Transverse colon (tissue), 4 donors: ENCODE results near the gene LRRC7.

Experiments used
- CTCF ChIP-seq, 5 experiments: fragments of 200-600 bp in 3 of 5; fragments of 450-650 bp in 2 of 5; sonication (generic) in 3 of 5; IDR thresholded peaks; 1 replicate in 2 of 5; 2 replicates in 3 of 5; pipeline ENCODE4 v1.5.1; 2016 to 2017; ENCODE audit warnings: antibody characterized with exemption in 5 of 5, inconsistent platforms in 3 of 5, mild to moderate bottlenecking in 2 of 5, moderate library complexity in 1 of 5
- POLR2A ChIP-seq: fragments of 450-650 bp; IDR thresholded peaks from one replicate; pipeline ENCODE4 v1.6.1; 2016; ENCODE audit warnings: antibody characterized with exemption, mild to moderate bottlenecking, moderate library complexity
- POLR2AphosphoS5 ChIP-seq, 3 donors: sonication (generic); formaldehyde crosslinking; IDR thresholded peaks; one replicate each; pipeline ENCODE4 v1.6.1; 2016; ENCODE audit warnings: antibody characterized with exemption in 3 of 3

GRCh38 chr1:70025052-70025451 lies 457.3 kb downstream of the LRRC7 start:
- TF ChIP-seq CTCF (IDR thresholded peaks at IDR 0.05) (no peak), POLR2AphosphoS5 (IDR thresholded peaks at IDR 0.05) (no peak), POLR2A (no peak)
